ENCODE results near the gene TSKU. TPM values are rescaled to one million over a fixed set of nuclear protein-coding genes. Genes with fewer than 3 reads are reported as not detected.

TSKU gene
- total RNA-seq, 1 donor from 2014 or later, result 84.0 TPM

GRCh38 chr11:76736266-76736665 lies 46.9 kb upstream of the TSKU start:
- no peaks in the 10 kb centered on the region for H3K36me3 Mint-ChIP-seq (ENCODE audit: unreplicated experiment)
- peaks cover 24% of the 10 kb centered on the region for H3K4me1 Mint-ChIP-seq (ENCODE audit: unreplicated experiment)
- H3K27me3 Mint-ChIP-seq (ENCODE audit: unreplicated experiment), result no peaks in the 10 kb centered on the region
- no peaks in the 10 kb centered on the region for H3K9me3 Mint-ChIP-seq (ENCODE audit: unreplicated experiment)
- no peak overlapping the region for H3K4me3 Mint-ChIP-seq (ENCODE audit: unreplicated experiment)
- H3K27ac Mint-ChIP-seq (ENCODE audit: unreplicated experiment), result no peak overlapping the region
- DNase-seq (ENCODE audit: extremely low spot score, unreplicated experiment), result no peak
- no peak for TF ChIP-seq CTCF (IDR thresholded peaks at IDR 0.05)

- Mint-ChIP-seq H3K27ac (ENCODE audit: unreplicated experiment) (no peak overlapping the region), H3K36me3 (ENCODE audit: unreplicated experiment) (no peaks in the 10 kb centered on the region), H3K27me3 (ENCODE audit: unreplicated experiment) (no peaks in the 10 kb centered on the region), H3K4me1 (ENCODE audit: unreplicated experiment) (peaks cover 26% of the 10 kb centered on the region), H3K9me3 (ENCODE audit: unreplicated experiment) (no peaks in the 10 kb centered on the region), H3K4me3 (ENCODE audit: unreplicated experiment) (no peak overlapping the region)
- DNase-seq (ENCODE audit: extremely low spot score, unreplicated experiment), result no peak
- no peak for TF ChIP-seq CTCF (IDR thresholded peaks at IDR 0.05)
These were observed 46.2 kb upstream of the TSKU start for GRCh38 chr11:76736773-76737495.

GRCh38 chr11:76738618-76739240 lies 44.4 kb upstream of the TSKU start:
- no peaks in the 10 kb centered on the region for H3K27me3 Mint-ChIP-seq (ENCODE audit: unreplicated experiment)
- TF ChIP-seq CTCF (IDR thresholded peaks at IDR 0.05), result no peak
- no peaks in the 10 kb centered on the region for H3K9me3 Mint-ChIP-seq (ENCODE audit: unreplicated experiment)
- H3K27ac Mint-ChIP-seq (ENCODE audit: unreplicated experiment), result no peak overlapping the region
- no peak overlapping the region for H3K4me3 Mint-ChIP-seq (ENCODE audit: unreplicated experiment)
- H3K36me3 Mint-ChIP-seq (ENCODE audit: unreplicated experiment), result no peaks in the 10 kb centered on the region
- no peak for DNase-seq (ENCODE audit: extremely low spot score, unreplicated experiment)
- peaks cover 40% of the 10 kb centered on the region for H3K4me1 Mint-ChIP-seq (ENCODE audit: unreplicated experiment)

GRCh38 chr11:76739798-76740197 lies 43.4 kb upstream of the TSKU start:
- no peak for DNase-seq (ENCODE audit: extremely low spot score, unreplicated experiment)
- no peaks in the 10 kb centered on the region for H3K9me3 Mint-ChIP-seq (ENCODE audit: unreplicated experiment)
- H3K4me1 Mint-ChIP-seq (ENCODE audit: unreplicated experiment), result peaks cover 44% of the 10 kb centered on the region
- H3K36me3 Mint-ChIP-seq (ENCODE audit: unreplicated experiment), result no peaks in the 10 kb centered on the region
- H3K27ac Mint-ChIP-seq (ENCODE audit: unreplicated experiment), result no peak overlapping the region
- no peak overlapping the region for H3K4me3 Mint-ChIP-seq (ENCODE audit: unreplicated experiment)
- no peaks in the 10 kb centered on the region for H3K27me3 Mint-ChIP-seq (ENCODE audit: unreplicated experiment)
- TF ChIP-seq CTCF (IDR thresholded peaks at IDR 0.05), result no peak

GRCh38 chr11:76740772-76741171 lies 42.4 kb upstream of the TSKU start:
- Mint-ChIP-seq H3K9me3 (ENCODE audit: unreplicated experiment) (no peaks in the 10 kb centered on the region), H3K36me3 (ENCODE audit: unreplicated experiment) (no peaks in the 10 kb centered on the region), H3K27ac (ENCODE audit: unreplicated experiment) (no peak overlapping the region), H3K27me3 (ENCODE audit: unreplicated experiment) (no peaks in the 10 kb centered on the region), H3K4me1 (ENCODE audit: unreplicated experiment) (peaks cover 39% of the 10 kb centered on the region), H3K4me3 (ENCODE audit: unreplicated experiment) (no peak overlapping the region)
- TF ChIP-seq CTCF (IDR thresholded peaks at IDR 0.05), result no peak
- no peak for DNase-seq (ENCODE audit: extremely low spot score, unreplicated experiment)

Data from osteocyte (in vitro differentiated cells).